Astrocyte of the hippocampus (primary cell): ENCODE results near the gene GNAS.
A peak's percentile ranks its signal among the peaks of the same experiment; 100 is the strongest.

Experiments used
- DNase-seq: peaks from one replicate; pipeline ENCODE4 v3.0.0; 2011; ENCODE audit warnings: low read depth, low spot score

Gene GNAS

DNA sequence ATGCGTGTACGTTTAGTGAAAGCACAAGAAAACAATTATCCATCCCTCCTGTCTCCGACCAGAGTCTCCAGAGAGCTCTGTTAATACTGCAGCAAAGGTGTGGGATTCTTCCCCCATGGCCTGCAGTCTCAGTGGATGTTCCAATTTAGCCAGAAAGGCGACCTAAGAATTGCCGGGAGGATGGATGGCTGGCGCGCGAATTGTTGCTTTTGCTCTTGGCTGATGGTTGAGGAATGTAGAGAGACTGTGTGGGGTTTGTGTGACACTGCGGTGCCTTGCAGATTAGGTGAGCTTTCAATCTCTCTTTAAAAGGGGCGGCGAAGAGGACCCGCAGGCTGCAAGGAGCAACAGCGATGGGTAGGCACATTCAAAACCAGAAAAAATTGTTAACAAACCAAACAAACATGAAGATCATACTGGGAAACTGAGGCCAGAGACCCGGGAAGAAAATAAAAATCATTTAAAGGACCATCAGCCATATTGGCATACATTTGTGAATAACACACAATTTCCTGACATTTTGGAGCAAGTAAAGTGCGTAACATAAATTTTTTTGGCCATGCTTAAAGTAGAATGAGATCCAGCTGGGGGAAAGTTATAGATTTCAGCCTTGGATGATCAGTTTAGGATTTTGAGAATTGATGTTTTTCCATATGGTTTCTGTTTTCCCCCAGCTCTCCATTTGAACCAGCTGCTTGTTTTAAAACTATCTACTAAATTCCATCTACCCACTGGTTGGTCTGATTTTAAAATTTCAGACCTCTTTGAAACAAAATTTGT, 46.3 kb downstream of the GNAS start:
- DNase-seq = no peak

DNA sequence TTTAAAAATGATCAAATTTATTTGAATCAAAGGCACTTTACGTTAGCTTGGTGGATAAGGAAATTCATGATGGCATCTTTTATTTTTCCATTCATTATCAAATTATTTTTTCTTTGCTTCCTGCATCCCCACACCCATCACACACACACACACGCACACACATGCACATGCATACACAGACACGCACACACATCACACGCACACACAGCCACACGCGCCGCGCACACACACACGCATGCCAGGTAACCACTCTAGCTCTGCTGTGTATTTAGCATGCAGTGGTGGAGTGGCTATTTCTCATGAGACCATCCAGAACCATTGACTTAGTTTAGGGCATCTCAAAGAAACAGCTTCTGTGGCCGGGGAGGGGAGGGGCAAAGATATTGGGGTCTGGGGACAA, 47.0 kb downstream of the GNAS start:
- no peak for DNase-seq

DNA sequence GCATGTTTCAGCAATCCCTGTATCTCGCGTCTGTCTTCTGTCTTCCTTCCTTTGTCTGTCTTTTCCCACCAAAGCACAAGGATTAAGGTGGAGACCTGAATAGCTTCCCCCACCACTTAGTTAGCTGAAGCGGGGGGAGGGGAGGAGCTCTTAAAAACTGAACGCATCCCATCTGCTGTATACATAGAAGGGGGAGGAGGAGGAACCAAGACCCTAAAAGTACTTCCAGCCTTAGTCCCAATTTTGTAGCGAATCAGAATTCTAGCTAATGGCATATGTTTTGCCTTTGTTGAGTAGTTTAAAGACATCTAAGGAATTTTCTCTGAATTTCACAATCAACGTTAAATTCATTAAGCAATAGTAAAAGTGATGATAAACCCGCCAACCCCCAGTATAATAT, 47.9 kb downstream of the GNAS start:
- DNase-seq = no peak

DNA sequence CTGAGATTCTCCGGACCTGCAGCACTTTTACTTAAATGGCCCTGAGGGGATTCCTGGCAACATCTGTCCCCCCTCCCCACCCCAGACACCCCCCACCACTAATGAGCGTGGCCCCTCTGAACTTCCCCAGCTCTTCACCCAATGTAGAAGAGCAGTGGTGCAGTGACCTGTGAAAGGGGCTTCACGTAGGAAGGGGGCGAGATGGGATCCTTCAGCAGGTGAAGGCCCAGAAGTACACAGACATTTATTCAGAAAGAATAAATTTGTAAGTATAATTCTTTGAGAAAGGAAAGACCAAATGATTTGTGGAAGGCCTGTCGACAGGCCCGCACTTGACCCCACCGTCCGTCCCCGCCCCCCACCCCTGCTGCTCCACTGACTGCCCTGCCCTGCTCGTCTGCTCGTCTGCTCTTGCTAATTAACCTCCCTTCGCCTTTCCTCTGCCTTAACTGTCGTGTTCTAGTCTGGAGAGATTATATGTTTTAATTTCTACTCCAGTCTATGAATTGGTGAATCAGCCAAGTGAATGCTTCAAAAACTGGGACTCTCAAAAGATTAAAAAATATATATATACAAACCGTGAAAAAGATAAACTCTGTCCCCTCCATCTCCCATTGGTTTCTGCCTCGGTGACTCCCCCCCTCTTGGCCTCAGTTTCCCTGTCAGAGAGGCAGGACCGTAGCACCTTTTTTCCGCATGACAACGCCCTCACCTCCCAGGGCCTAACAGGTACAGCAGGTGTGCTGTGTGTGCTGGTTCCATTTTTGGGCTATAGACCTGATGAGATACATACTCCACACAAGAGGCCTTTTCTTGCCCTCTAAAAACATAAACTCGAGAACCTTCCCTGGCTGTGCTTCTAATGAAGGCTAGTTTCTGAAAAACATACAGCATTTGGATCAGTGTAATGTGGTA, 49.2 kb downstream of the GNAS start:
- no peak for DNase-seq

DNA sequence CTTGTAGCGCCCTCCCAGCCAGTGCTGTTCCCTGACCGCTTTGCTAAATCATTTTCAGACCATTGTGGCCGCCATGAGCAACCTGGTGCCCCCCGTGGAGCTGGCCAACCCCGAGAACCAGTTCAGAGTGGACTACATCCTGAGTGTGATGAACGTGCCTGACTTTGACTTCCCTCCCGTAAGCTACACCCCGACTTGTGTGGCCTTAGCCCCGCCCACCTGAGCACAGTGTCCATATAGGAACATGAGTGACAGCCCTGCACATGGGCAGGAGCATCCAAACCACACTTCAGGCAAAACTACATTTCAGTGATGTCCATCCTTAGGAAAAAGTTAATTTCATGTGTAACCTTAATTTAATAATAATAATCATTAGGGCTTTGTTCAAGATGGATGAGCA, 51.1 kb downstream of the GNAS start:
- no peak for DNase-seq

DNA sequence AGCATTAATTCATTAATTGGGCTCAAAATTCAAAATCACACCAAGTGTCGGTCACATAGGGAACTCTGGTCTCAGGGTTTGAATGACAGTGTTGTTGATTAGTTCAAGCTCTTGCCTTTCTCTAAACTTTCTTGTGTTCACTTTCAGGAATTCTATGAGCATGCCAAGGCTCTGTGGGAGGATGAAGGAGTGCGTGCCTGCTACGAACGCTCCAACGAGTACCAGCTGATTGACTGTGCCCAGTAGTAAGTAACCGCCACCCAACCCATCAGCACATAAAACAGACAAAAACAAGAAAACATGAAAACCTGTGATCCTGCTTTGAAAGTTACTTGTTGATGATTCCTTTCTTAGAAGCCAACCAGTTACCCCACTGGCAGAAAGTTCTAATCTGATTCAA, 52.7 kb downstream of the GNAS start:
- peak; percentile 77 for DNase-seq

DNA sequence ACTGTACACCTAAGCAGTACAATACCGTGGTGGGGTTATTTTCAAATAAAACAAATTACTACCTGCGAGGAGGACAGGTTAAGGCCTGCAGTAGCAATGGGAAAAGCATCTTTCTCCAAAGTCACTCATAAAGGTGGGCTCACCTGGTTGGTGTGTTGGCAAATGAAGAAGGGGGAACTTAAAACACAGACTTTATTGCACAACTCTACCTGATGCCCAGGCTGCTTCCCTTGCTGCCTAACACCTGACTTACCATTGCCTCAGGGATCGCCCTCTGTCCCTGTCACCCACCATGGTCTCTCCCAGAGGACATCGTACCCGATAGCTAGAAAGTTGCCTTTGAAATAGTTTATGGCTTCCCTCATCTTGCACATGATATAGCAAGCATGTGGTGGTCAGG, 53.6 kb downstream of the GNAS start:
- DNase-seq = no peak

DNA sequence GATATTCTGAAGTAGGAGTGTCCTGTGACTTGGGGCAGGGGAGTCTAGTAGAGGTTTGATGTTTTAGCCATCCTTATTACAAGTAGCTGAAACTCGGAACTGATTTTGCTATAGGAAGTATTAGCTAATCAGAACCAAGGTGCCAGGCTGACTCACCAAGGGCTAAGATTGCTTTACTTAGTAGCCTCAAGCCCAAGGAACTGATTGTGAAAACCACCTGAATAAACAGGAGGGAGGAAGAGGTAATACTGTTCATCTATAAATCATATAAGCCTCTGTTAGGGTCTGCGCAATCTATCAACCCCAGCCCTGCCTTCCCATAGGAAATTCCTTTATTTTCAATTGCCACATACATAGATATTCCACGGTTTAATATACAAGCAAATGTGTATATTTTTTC, 54.4 kb downstream of the GNAS start:
- peak; percentile 51 for DNase-seq

DNA sequence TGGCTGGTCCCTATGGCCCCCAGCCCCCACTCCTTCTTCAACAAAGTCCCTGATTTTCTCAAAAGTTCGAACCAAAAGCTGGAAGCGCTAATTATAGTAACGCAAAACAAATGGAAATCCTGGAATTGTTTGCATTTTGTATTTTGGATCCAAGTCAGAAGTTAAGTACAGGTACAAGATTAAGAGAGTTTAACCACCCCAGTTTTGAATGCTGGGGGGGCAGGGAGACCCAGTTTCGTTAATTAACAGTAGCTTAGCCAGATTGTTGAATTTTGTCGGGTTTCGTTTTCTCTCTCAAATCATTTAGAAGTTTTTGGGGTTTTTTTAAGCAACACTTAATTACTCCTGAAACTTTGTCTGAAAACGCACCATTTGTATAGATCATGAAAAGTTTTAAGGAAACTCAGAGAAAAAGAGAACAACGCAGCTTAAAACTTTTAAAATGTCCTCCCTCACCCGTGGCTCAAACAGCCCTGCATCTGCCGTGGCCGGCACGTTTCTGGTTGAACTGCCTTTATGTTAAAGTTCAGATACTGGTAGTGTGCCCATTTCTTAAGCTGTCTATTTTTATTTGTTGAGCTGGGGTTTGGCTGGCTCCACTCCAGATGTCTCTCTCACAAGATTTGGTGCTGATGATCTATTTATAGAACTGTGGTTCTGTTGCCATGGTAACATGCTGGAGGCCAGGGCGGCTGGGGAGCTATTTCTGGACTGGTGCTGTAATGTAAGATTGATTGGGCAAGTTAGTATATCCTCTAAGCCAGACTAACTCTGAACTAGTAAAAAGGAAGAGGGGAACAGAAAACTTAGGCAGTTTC, 55.0 kb downstream of the GNAS start:
- peak; percentile 99 for DNase-seq

DNA sequence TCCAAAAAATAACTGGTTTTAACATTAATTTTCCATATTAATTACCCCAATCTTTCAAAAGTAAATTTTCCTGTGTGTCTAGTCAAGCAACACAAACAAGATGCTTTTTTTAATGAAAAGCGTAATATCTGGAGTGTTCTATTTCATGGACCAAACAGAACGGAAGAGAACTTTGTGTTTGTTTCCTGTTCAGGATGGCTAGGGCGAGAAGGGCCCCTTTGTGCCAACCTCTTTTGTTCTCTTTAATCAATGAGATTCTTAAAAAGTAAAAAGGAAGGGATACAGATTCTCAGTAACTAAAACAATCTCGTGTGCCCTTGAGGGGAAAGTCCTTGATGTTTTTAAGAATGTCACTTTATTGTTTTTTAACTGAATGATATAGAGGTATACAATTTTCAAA, 55.7 kb downstream of the GNAS start:
- no peak for DNase-seq

DNA sequence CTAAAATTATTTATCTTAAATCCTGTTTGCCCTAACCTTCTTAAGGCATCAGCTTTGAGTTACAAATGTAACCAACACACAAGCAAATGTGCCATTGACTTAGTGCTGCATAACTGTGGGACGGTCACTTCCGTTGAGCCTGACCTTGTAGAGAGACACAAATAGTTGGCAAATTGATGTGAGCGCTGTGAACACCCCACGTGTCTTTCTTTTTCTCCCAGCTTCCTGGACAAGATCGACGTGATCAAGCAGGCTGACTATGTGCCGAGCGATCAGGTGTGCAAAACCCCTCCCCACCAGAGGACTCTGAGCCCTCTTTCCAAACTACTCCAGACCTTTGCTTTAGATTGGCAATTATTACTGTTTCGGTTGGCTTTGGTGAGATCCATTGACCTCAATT, 56.4 kb downstream of the GNAS start:
- no peak for DNase-seq

DNA sequence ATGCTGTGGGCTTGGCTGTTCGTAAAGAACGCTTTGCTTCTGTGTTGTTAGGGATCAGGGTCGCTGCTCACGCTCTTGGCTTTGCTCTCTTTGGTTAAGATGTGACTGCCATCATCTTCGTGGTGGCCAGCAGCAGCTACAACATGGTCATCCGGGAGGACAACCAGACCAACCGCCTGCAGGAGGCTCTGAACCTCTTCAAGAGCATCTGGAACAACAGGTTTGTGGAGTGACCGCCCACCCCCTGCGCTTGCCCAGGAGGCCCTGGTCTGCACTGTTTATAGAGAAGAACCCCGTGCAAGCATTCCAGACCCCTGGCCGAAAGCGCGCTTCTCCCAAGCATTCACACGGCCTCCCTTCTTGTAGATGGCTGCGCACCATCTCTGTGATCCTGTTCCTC, 57.1 kb downstream of the GNAS start:
- DNase-seq = no peak

DNA sequence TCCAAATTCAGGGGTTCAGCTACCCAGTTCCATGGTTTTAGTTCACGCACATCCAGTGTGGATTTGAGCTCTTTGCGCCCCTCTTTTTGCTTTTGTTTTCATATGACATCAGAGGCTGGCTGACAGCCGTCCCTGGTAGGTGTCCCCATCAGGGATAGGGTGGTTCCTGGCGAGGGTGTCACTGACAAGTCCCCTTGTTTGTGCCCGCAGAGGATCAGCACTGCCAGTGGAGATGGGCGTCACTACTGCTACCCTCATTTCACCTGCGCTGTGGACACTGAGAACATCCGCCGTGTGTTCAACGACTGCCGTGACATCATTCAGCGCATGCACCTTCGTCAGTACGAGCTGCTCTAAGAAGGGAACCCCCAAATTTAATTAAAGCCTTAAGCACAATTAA, 58.0 kb downstream of the GNAS start:
- DNase-seq = no peak

DNA sequence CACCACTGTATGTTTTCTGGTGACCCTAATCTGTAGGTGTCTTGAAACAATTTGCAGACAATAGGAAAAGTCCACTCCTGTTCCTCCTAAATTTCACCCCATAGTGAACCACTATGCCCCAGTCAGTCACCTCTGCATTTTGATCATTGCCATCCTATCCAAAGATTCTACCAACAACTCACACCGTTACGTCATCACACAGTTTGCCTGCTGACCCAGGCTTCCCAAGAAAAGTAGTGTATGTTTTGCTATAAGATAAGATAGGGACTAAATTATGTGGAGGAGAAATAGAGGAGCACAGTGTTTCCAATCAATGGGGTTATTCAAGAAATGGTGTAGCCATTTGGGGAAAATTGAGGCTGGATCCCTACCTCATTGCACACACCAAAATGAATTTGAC, 58.8 kb downstream of the GNAS start:
- no peak for DNase-seq

DNA sequence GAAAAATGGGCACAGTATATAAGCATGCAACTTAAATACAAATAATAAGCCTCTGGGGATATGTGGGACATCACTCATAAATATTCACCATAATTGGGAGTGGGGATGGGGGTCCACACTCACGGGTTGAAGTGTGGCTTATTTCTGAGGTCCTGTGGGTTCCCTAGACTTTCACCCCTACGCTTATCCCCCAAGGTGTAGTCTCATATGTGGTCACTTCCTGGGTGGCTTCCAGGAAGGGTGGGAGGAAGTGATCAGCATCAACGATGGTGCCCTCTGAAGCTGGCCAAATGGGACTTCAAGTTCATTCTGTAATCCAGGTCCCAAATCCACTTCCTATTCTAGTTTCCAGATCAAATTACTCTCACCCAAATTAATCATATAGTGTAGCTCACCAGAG, 59.5 kb downstream of the GNAS start:
- DNase-seq = no peak

DNA sequence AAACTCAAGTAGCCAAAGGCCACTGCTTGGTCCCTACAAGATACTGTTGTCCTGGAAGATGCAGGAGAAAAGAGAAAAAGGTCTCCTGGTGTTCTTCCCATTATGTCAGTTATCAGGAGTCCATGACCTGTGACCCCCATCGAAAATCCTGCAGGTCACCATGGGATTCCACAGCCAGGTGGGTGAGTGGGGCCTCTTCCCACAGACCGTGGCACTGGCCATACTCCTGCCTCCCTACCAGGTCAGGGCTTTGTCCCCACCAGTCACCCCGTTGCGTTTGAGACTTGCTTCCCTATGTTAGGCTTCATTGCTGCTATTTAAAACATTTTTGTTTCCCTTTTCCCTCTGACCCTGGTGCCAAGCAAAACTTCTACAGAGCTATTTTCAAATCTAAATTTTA, 60.6 kb downstream of the GNAS start:
- no peak for DNase-seq

DNA sequence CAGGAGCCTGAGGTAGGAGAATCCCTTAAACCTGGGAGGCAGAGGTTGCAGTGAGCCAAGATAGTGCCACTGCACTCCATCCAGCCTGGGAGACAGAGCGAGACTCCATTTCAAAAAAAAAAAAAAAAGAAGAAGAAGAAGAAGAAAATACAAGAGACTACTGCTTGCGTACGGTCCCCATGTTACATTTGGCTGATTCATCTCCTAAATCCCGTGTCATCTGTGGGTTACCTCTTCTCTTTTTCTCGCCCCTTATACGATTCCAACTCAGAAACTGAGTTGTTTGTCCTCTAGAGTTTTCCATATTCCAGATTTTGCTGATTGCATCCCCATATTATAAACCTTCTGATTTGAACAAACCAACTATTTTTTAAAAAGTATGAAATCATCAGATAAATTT, 66.1 kb downstream of the GNAS start:
- no peak for DNase-seq

DNA sequence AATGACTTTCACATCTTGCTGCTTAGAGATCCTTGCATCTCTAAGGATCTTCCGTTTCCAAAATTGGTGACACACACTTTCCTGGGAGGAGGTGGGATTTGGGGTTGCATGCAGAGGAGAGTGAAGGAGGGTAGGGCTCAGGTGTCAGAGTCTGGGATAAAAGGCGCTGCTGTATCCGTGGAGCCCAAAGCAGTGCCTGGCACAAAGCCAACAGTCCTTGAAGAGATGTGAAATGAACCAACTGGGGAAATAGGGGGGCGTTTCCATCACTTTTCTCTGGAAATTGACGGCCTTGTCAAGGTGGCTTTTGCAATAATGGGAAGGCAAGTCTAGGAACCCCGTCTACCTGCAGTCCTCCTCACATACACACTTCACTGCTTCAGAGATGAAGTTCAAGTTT, 69.0 kb downstream of the GNAS start:
- DNase-seq = no peak

DNA sequence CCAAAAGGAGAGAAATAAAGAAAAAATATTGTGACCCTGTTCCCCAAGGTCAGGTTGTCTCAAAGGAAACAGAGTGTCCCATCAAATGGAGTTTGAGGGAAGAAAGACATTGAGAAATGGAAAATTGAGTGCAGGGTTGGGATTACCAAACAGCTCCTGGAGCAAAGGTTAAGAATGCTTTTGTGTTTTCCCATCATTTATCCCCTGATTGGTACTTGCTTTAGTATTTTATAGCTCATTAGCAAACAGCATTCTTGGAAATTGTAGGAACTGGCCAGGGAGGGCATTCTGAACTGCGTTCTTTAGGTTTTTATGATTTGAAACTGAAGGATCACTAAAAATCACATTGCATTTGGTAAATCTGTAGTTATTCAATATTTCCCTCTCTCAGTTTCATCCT, 69.5 kb downstream of the GNAS start:
- no peak for DNase-seq

DNA sequence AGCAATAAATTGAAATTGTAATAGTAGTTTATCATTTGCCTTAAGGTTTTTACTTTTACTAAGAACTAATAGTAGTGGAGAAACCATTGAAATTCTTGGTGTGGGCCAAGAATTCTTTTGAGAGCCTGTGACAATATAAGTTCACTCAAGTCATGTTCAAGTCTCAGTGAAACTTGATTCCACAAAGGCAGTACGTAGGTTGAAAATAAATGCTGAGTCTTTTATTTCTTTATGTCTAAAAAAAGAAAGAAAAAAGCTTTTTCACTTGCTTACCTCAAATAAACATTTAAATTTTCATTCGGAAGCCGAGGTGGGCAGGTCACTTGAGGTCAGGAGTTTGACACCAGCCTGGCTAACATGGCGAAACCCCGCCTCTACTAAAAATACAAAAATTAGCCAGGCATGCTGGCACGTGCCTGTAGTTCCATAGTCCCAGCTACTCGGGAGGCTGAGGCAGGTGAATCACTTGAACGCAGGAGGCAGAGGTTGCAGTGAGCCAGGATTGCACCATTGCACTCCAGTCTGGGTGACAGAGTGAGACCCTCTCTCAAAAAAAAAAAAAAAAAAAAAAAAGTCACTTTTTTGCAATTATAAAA, 70.7 kb downstream of the GNAS start:
- DNase-seq = no peak

DNA sequence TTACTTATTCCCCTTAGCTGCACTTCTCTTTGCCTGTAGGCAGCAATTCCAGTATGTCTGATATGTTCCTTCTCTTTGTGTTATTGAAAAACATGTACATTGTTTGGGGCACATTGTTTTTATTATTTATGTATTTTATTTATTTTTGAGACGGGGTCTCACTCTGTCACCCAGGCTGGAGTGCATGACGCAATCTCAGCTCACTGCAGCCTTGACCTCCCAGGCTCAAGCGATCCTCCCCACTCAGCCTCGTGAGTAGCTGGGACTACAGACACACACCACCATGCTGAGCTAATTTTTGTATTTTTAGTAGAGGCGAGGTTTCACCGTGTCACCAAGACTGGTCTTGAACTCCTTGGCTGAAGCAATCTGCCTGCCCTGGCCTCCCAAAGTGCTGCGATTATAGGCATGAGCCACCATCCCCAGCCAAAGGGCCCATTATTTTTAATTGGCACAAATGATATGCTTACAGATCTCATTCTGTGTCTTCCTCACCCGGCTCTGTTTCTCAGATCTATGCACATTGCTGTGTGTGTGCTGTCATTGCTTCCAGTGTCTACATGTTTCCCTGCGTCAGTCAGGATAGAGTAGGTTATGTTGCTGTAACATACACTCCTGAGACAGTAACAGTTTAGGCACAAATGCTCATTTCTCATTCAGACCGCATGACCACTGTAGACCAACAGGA, 74.4 kb downstream of the GNAS start:
- no peak for DNase-seq
